Fibroblast of skin of left biceps (primary cell): ENCODE data around the gene POM121.
"Not testable (repeated sequence)": the region's sequence is repeated elsewhere in the genome, so short reads cannot be mapped to it uniquely, and the experiment has no call there.

Source experiments
- DNase-seq, 2 experiments: peaks; one replicate each; pipeline ENCODE4 v3.0.0-alpha.2; 2013; ENCODE audit warnings: low read depth in 2 of 2

POM121 gene

DNA sequence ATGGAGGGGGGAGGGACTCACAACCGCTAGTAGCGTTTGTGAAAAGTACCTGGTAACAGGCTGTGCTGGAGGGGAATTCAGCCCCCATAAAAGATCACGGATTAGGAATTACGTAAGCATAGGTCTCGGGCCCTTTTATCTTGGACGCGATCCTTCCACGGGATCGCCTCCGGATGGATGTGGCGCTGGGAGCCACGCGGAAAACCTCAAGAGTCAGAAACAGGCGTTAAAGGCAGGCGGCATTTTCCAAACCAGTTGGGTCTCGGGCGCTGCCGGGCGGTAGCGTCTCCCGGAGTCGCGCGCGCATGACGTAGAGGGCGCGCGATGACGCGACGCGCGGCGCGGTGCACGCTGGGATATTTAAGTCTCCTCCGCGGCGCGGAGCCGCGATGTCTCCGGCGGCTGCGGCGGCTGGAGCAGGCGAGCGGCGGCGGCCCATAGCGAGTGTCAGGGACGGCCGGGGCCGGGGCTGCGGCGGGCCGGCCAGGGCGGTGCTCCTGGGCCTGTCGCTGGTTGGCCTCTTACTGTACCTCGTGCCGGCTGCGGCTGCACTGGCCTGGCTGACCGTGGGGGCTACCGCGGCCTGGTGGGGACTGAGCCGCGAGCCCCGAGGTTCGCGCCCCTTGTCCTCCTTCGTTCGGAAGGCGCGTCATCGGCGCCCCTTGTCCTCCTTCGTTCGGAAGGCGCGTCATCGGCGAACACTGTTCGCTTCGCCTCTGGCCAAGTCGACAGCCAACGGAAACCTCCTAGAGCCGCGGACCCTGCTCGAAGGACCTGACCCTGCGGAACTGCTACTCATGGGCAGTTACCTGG, at the start of gene POM121:
Gene POM121, plus strand, starts transcription at position 363 of the 813 bp plus-strand sequence. Its CDS starts 27 bp downstream, at position 390.
- peak; percentile 46 to 57 for DNase-seq

GRCh38 chr7:72879079-72879736, 45.7 kb upstream of the POM121 start:
- DNase-seq = peak; percentile 51 to 55

- peak in 1 of 2 experiments; percentile 1 for DNase-seq
Measured at GRCh38 chr7:72879737-72880215, 45.1 kb upstream of the POM121 start.

- not testable (repeated sequence) for DNase-seq
Measured at GRCh38 chr7:72891750-72892149, 33.1 kb upstream of the POM121 start.

DNA sequence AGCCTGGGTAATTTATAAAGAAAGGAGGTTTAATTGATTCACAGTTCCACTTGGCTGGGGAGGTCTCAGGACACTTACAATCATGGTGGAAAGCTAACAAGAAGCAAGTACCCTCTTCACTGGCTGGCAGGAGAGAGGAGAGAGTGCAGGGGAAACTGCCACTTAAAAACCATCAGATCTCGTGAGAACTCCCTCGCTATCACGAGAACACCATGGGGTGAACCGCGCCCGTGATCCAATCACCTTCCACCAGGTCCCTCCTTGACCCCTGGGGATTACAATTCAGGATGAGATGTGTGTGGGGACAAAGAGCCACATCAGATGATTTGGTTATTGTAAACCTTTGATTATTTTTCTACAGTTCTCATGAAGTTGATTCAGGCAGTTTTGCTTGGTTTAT, 20.2 kb upstream of the POM121 start:
- not testable (repeated sequence) for DNase-seq

GRCh38 chr7:72908422-72908821, 16.5 kb upstream of the POM121 start:
- DNase-seq = not testable (repeated sequence)

GRCh38 chr7:72911395-72911794, 13.5 kb upstream of the POM121 start:
- DNase-seq = not testable (repeated sequence)

DNA sequence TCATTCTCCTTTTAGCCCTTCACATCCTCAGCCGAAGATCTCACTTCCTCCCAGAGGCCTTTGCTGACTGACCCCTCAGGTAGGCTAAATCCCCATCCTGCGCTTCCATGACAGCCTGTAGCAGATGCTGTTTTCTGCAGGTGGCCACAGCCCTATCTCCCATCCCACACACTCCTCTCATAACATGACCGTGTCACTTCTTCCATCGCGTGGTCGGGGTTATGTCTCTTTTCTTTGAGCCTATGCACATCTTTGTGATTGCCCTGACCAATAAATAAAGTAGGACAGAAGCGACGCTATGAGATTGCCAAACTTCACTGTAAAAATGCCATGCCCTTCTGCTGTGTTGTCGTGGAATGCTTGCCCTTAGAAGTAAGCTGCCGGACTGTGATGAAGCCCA, 11.1 kb upstream of the POM121 start:
- not testable (repeated sequence) for DNase-seq

- DNase-seq = peak in 1 of 2 experiments; percentile 8
Measured at GRCh38 chr7:72914756-72915525, 10.0 kb upstream of the POM121 start.

DNA sequence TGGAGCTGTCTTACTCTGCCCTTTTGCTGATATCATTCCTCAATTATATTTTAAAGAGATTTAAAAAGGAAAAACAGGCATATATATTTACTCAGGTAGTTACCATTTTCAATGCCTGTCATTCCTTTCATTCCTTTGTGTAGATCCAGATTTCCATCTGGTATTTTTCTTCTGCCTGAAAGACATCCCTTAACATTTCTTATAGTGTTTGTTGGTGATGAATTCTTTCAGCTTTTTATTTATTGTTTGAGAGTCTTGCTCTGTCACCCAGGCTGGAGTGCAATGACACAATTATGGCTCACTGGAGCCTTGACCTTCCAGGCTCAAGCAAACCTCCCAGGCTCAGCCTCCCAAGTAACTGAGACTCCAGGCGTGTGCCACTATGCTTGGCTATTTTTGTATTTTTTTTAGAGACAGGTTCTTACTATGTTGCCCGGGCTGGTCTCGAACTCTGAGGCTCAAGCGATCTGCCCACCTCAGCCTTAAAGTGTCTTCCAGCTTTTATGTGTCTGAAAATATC, 5.6 kb upstream of the POM121 start:
- no peak for DNase-seq

DNA sequence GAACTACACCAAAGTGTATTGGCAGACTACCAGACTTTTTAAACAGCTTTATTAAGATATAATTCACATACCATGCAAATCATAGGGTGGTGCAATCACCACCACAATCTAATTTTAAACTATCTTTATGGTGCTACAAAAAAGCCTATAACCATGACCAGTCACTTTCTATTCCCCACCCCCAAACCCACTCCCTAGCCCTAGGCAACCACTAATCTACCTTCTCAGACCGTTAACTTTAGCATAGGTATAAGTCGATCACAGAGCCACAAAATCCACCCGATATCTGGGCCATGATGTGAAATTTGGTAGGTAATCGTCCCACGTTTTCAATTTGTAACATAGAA, 536 bp upstream of the POM121 start:
- no peak for DNase-seq

DNA sequence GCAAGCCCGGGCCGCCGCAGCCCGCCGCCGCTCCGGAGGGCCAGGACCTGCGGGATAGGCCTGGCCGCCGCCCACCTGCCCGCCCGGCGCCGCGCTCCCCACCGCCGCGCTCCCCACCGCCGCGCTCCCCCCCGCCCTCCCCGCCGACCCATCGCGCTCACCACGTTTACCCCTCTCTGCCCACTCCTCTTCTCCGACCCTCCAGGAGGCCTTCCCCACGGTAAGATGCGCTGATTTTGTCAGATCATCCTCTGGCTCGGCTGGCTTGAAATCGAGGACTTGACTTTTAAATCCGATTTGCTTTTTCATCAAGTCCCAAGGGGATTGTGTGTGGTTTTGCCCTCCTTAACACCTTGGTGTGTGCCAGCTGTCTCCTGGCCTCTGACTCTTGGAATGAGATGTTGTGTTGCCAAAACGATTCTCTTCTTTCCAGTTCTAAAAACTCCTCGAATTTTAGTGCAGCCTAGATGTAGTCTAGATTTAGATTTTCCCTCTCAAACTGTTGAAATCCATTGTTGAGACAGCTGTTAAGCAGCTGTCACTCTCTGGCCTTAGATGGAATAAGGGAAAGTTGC, 738 bp downstream of the POM121 start:
- DNase-seq = no peak

DNA sequence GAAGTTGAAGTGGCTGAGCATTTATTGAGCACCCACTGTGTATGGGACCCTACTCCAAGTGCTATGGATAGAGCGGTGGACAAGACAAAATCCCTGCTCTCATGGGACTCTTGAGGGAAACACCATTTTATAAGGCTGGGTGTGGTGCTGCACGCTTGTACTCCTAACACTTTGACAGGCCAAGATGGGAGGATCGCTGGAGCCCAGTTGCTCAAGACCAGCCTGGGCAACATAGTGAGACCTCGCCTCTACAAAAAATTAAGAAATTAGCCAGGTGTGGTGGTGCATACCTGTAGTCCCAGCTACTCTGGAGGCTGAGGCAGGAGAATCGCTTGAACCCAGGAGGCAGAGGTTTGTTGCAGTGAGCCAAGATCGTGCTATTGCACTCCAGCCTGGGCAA, 2.9 kb downstream of the POM121 start:
- DNase-seq = not testable (repeated sequence)

GRCh38 chr7:72928216-72928615, 3.3 kb downstream of the POM121 start:
- DNase-seq = not testable (repeated sequence)

- not testable (repeated sequence) for DNase-seq
Measured at GRCh38 chr7:72942022-72942705, 17.3 kb downstream of the POM121 start.

GRCh38 chr7:72942956-72943355, 18.1 kb downstream of the POM121 start:
- DNase-seq = not testable (repeated sequence)

DNA sequence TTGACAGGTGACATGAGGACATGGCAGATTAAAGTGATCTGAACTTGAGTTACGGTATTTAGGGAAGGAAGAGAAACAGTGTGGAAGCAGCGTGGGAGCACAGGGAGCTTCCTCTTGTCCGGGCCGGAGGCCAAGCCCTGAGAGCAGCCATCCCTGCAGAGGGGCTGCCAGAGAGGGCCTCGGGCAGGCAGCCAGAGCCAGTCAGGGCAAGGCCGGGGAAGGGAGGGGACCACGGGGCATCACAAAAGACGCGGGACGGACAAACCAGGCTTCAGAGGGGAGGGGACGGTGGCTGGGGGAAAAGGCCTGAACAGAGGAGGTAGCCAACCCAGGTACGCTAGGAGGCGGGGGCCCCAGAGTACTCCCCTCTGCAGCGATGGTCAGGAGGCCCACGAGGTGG, 20.0 kb downstream of the POM121 start:
- not testable (repeated sequence) for DNase-seq

GRCh38 chr7:72945597-72945996, 20.7 kb downstream of the POM121 start:
- DNase-seq = not testable (repeated sequence)

DNA sequence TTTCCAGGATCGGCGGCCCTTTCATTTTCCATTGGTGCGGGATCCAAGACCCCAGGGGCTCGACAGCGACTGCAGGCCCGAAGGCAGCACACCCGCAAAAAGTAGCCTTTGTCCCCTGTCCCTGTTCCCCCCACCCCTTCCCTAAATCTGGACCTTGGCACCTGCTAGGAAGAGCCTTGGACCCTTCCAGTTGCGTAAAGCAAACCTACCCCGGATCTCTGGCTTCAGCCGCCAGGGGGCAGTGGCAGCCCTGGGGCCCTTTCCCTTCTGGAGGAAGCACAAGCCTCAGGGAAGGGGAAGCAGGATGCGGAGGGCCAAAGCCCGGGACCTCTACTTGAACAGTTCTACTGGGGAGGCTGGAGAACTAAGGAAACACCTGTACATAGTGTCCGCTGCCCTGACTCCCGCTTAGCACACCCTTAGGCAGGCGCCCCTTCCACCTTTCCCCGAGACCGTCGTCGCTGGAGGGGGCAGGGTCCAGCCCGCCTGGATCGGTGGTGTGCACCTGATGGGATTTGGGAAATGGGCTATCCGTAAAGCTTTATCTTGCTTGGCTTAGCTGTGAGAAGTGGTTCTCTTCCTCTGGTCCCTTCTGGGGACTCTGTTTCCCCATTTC, 21.3 kb downstream of the POM121 start:
- not testable (repeated sequence) for DNase-seq

DNA sequence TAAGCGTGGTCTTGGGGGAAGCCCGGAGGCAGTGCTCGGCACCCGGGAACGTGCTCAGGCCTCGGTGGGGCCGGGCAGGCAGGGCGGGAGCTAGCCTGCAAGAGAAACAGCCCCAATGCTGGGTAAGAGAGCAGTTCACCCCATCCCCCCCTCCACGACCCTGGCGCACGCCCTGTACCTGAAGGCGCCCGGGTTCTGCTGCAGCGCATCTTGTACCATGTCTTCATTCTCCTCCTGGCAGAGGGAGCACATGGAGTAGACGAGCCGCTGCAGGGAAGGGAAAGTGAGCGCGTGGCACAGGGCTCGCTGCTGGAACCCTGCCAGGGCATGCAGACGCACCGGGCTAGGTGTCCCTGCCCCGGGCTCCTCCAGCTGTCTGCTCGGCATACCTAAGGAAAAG, 23.8 kb downstream of the POM121 start:
- not testable (repeated sequence) for DNase-seq
